HCT116 (cell line): ENCODE data around the gene CD63. TPM values are rescaled to one million over a fixed set of nuclear protein-coding genes. Genes with fewer than 3 reads are reported as not detected.

ENCODE experiments used
- ATAC-seq: fragments of 200-7000 bp; cut with Tn5 transposase; 2 replicates; pipeline ENCODE4 v1.9.1; 2020; ENCODE audit warnings: mild to moderate bottlenecking, moderate library complexity
- BruUV-seq: library from RNA; stranded (reverse); fragments of 400-500 nt; replicated peaks from 2 replicates; lab custom pipeline; 2021; lab: Mats Ljungman, UMichigan
- CTCF ChIA-PET: fragments of 300-600 bp; sonication (Branson Sonifier 250); formaldehyde crosslinking; loops from one replicate; lab custom pipeline; 2021; ENCODE audit warnings: antibody characterized with exemption; lab: Charles Lee
- POLR2A ChIA-PET: fragments of 300-600, 350-600 bp; sonication (Branson Sonifier 250); formaldehyde crosslinking; loops from one replicate; lab custom pipeline; 2021; ENCODE audit warnings: antibody characterized with exemption; lab: Charles Lee
- RAD21 ChIA-PET, 2 experiments: fragments of 300-600 bp; sonication (Branson Sonifier 250); formaldehyde crosslinking; loops; one replicate each; lab custom pipeline; 2023; ENCODE audit warnings: low total read pairs in 2 of 2; ENCODE audit not compliant: uncharacterized antibody in 2 of 2, unreplicated experiment in 2 of 2, low non-redundant PET in 1 of 2; lab: Charles Lee
- DNase-seq: peaks from one replicate; pipeline ENCODE4 v3.0.0-alpha.2; 2010; ENCODE audit warnings: low read depth, low spot score
- H2AFZ ChIP-seq: fragments of 200-600 bp; shearing (Covaris generic), sonication (generic); 2 replicates; pipeline ENCODE4 v1.6.1; 2017; ENCODE audit warnings: low read depth, mixed run types, mixed read lengths, antibody characterized with exemption, low read length; ENCODE audit not compliant: poor library complexity, severe bottlenecking
- H3K27ac ChIP-seq: 2 replicates; pipeline ENCODE4 v1.5.1; 2012; ENCODE audit warnings: low read depth, low read length
- H3K27me3 ChIP-seq: fragments of 200-600 bp; sonication (generic); 2 replicates; pipeline ENCODE4 v1.6.1; 2016; ENCODE audit warnings: mixed run types, low read length, mixed read lengths; ENCODE audit not compliant: insufficient read depth
- H3K36me3 ChIP-seq, 2 experiments: fragments of 200-500 bp in 1 of 2; fragments of 200-600 bp in 1 of 2; sonication (Bioruptor generic) in 1 of 2; sonication (generic) in 1 of 2; 2 replicates each; pipeline versions ENCODE4 v1.5.1 to v1.6.1; 2014 to 2016; ENCODE audit warnings: low read length in 2 of 2, inconsistent platforms in 1 of 2, mixed read lengths in 1 of 2, mixed run types in 1 of 2; ENCODE audit not compliant: insufficient read depth in 2 of 2, control insufficient read depth in 1 of 2
- H3K4me1 ChIP-seq, 2 experiments: fragments of 200-600 bp in 1 of 2; sonication (generic) in 1 of 2; 2 replicates each; pipeline versions ENCODE4 v1.5.1 to v1.6.1; 2012 to 2017; ENCODE audit warnings: low read length in 2 of 2, inconsistent platforms in 1 of 2, mild to moderate bottlenecking in 1 of 2, mixed read lengths in 1 of 2, mixed run types in 1 of 2, moderate library complexity in 1 of 2; ENCODE audit not compliant: insufficient read depth in 2 of 2, control insufficient read depth in 1 of 2
- H3K4me2 ChIP-seq: fragments of 200-600 bp; sonication (generic); 2 replicates; pipeline ENCODE4 v1.6.1; 2017; ENCODE audit warnings: mixed run types, low read length, mixed read lengths
- H3K4me3 ChIP-seq, 2 experiments: fragments of 200-600 bp in 1 of 2; sonication (generic) in 1 of 2; replicated peaks in 1 of 2; 2 replicates each; pipeline ENCODE4 v1.5.1; 2011 to 2016; ENCODE audit warnings: low read length in 2 of 2, control low read depth in 1 of 2, low read depth in 1 of 2, mild to moderate bottlenecking in 1 of 2, mixed read lengths in 1 of 2, mixed run types in 1 of 2
- H3K79me2 ChIP-seq: fragments of 200-600 bp; sonication (generic); 2 replicates; pipeline ENCODE4 v1.6.1; 2017; ENCODE audit warnings: mild to moderate bottlenecking, mixed run types, low read length, moderate library complexity, mixed read lengths; ENCODE audit not compliant: insufficient read depth
- H3K9ac ChIP-seq: fragments of 200-600 bp; sonication (generic); 2 replicates; pipeline ENCODE4 v1.6.1; 2016; ENCODE audit warnings: low read length, mixed read lengths
- H3K9me2 ChIP-seq: fragments of 200-600 bp; sonication (generic), shearing (Covaris generic); 2 replicates; pipeline ENCODE4 v1.6.1; 2017; ENCODE audit warnings: mixed run types, mild to moderate bottlenecking, moderate library complexity; ENCODE audit not compliant: insufficient read depth
- H3K9me3 ChIP-seq, 2 experiments: fragments of 200-500 bp in 1 of 2; fragments of 200-600 bp in 1 of 2; sonication (Bioruptor generic) in 1 of 2; sonication (generic) in 1 of 2; 2 replicates each; pipeline ENCODE4 v1.6.1; 2014 to 2017; ENCODE audit warnings: low read length in 2 of 2, mixed read lengths in 2 of 2, inconsistent platforms in 1 of 2, low read depth in 1 of 2, mild to moderate bottlenecking in 1 of 2, mixed run types in 1 of 2, moderate library complexity in 1 of 2; ENCODE audit not compliant: control insufficient read depth in 1 of 2, insufficient read depth in 1 of 2
- H4K20me1 ChIP-seq: fragments of 200-600 bp; sonication (generic), shearing (Covaris generic); 2 replicates; pipeline ENCODE4 v1.6.1; 2017; ENCODE audit warnings: mixed run types, mild to moderate bottlenecking, moderate library complexity; ENCODE audit not compliant: insufficient read depth
- CBX3 ChIP-seq: IDR thresholded peaks from 2 replicates; pipeline ENCODE4 v1.6.1; 2012; ENCODE audit warnings: low read depth
- FOSL1 ChIP-seq: IDR thresholded peaks from 2 replicates; pipeline ENCODE4 v1.6.1; 2012; ENCODE audit warnings: low read depth
- MAX ChIP-seq: IDR thresholded peaks from 2 replicates; pipeline ENCODE4 v1.6.1; 2012
- RAD21 ChIP-seq: IDR thresholded peaks from 2 replicates; pipeline ENCODE4 v1.6.1; 2012; ENCODE audit warnings: low read depth, mild to moderate bottlenecking
- TCF7L2 ChIP-seq: IDR thresholded peaks from 2 replicates; pipeline ENCODE4 v1.7.0; 2011; ENCODE audit warnings: borderline replicate concordance, inconsistent platforms; ENCODE audit not compliant: insufficient read depth, insufficient read length; ENCODE audit errors: extremely low read depth
- ZBTB33 ChIP-seq: IDR thresholded peaks from 2 replicates; pipeline ENCODE4 v1.6.1; 2011; ENCODE audit warnings: mild to moderate bottlenecking, low read length, moderate library complexity; ENCODE audit not compliant: insufficient replicate concordance; ENCODE audit errors: extremely low read depth
- intact Hi-C: fragments of 100-400 bp; cut with micrococcal nuclease; formaldehyde crosslinking; loops from 2 replicates; pipeline ENCODE4 v1.10.0; 2022
- total RNA-seq: library from RNA; stranded (reverse); gene quantifications from one replicate; pipeline ENCODE4 v1.2.1, GENCODE V29; 2021; ENCODE audit not compliant: unreplicated experiment

Gene CD63
- total RNA-seq, 1 experiment from 2014 or later, result 355 TPM

- TF ChIP-seq ZBTB33 (no peak), CBX3 (no peak)
- TF ChIP-seq, all 23 proteins: peak for 0
Observed at GRCh38 chr12:55744340-55745030, 15.7 kb upstream of the CD63 start (continued).

- H3K36me3 ChIP-seq, result no peaks in the 10 kb centered on the region
- no peaks in the 10 kb centered on the region for H3K27me3 ChIP-seq
- peak overlapping the region; percentile 97 for H3K4me2 ChIP-seq
- ChIA-PET RAD21 (no interaction called here), POLR2A (interaction anchor here (0.5 to 1.1 kb wide), 5 partner anchors 9 to 517 kb away, joined by 3 to 7 read pairs (median 3); partner anchors contain the start of genes ORMDL2 and SARNP), CTCF (interaction anchor here (1.1 to 1.5 kb wide), 2 partner anchors 184 to 304 kb away, joined by 3 read pairs; partner anchors contain the start of gene PYM1)
- H3K27ac ChIP-seq, result peak overlapping the region; percentile 53
- BruUV-seq, result TSS peak; percentile 57
- no peak overlapping the region for H2AFZ ChIP-seq
- no peaks in the 10 kb centered on the region for H3K9me2 ChIP-seq
- no peaks in the 10 kb centered on the region for H4K20me1 ChIP-seq
- peak; percentile 12 for TF ChIP-seq TCF7L2
- peak; percentile 52; the same call in 1 of the 2 replicates for TF ChIP-seq CBX3
- TF ChIP-seq RAD21, result no peak
- TF ChIP-seq MAX, result 0 out of 2 replicates have a peak, but pooled peaks have one; percentile 44
- TF ChIP-seq FOSL1, result no peak
- ATAC-seq (peak; percentile 64), DNase-seq (no peak)
- peak overlapping the region; percentile 69 for H3K9ac ChIP-seq
- peaks cover 7 to 32% of the 10 kb centered on the region in 2 experiments for H3K4me1 ChIP-seq
- peaks cover 3% of the 10 kb centered on the region; the same call in 1 of the 2 replicates for H3K79me2 ChIP-seq
- intact Hi-C loops, result no loop called here
- H3K9me3 ChIP-seq, result no peaks in the 10 kb centered on the region
- H3K4me3 ChIP-seq, result peak overlapping the region; percentile 55 to 80
Observed at GRCh38 chr12:55743406-55744339, 14.9 kb upstream of the CD63 start.
